Ishikawa (cell line): ENCODE measurements around the gene NEDD4L.

Experiments
- CEBPB ChIP-seq: IDR thresholded peaks from 2 replicates; pipeline ENCODE4 v1.6.1; 2012
- CREB1 ChIP-seq: IDR thresholded peaks from 2 replicates; pipeline ENCODE4 v1.6.1; 2012; ENCODE audit warnings: low read depth
- EGR1 ChIP-seq: IDR thresholded peaks from 2 replicates; pipeline ENCODE4 v1.6.1; 2012
- EP300 ChIP-seq: IDR thresholded peaks from 2 replicates; pipeline ENCODE4 v1.6.1; 2012; ENCODE audit warnings: borderline replicate concordance
- FOXM1 ChIP-seq: IDR thresholded peaks from 2 replicates; pipeline ENCODE4 v1.6.1; 2012; ENCODE audit warnings: low read depth, borderline replicate concordance
- MAX ChIP-seq: IDR thresholded peaks from 2 replicates; pipeline ENCODE4 v1.6.1; 2012
- NFIC ChIP-seq: IDR thresholded peaks from 2 replicates; pipeline ENCODE4 v1.6.1; 2012
- RAD21 ChIP-seq: IDR thresholded peaks from 2 replicates; pipeline ENCODE4 v1.6.1; 2012; ENCODE audit warnings: low read depth
- REST ChIP-seq: IDR thresholded peaks from 2 replicates; pipeline ENCODE4 v1.6.1; 2012; ENCODE audit warnings: low read depth, mild to moderate bottlenecking
- TAF1 ChIP-seq: IDR thresholded peaks from 2 replicates; pipeline ENCODE4 v1.6.1; 2012; ENCODE audit warnings: low read depth, mild to moderate bottlenecking
- TCF12 ChIP-seq: IDR thresholded peaks from 2 replicates; pipeline ENCODE4 v1.6.1; 2012; ENCODE audit warnings: low read depth
- TEAD4 ChIP-seq: IDR thresholded peaks from 2 replicates; pipeline ENCODE4 v1.6.1; 2012
- USF1 ChIP-seq: IDR thresholded peaks from 2 replicates; pipeline ENCODE4 v1.6.1; 2012
- YY1 ChIP-seq: IDR thresholded peaks from 2 replicates; pipeline ENCODE4 v1.6.1; 2012; ENCODE audit warnings: low read depth
- ZBTB7A ChIP-seq: IDR thresholded peaks from 2 replicates; pipeline ENCODE4 v1.6.1; 2012; ENCODE audit warnings: low read depth

The NEDD4L gene

GRCh38 chr18:58187674-58188073, 143.6 kb downstream of the NEDD4L start:
- TF ChIP-seq FOXM1 (no peak), ZBTB7A (no peak), RAD21 (no peak), TAF1 (no peak), REST (no peak)

- TF ChIP-seq RAD21 (no peak), TEAD4 (no peak), CEBPB (no peak), USF1 (no peak), YY1 (no peak), NFIC (no peak), EP300 (no peak), FOXM1 (no peak), MAX (no peak), CREB1 (no peak), TAF1 (no peak), TCF12 (no peak), ZBTB7A (no peak)
Observed at GRCh38 chr18:58188996-58189395, 145.0 kb downstream of the NEDD4L start.

- TF ChIP-seq YY1 = no peak
- no peak for TF ChIP-seq REST
- no peak for TF ChIP-seq TCF12
- no peak for TF ChIP-seq NFIC
- no peak for TF ChIP-seq CEBPB
- TF ChIP-seq MAX = no peak
- TF ChIP-seq CREB1 = no peak
- no peak for TF ChIP-seq ZBTB7A
Observed at GRCh38 chr18:58190842-58191530, 147.0 kb downstream of the NEDD4L start.

GRCh38 chr18:58191626-58192025, 147.6 kb downstream of the NEDD4L start:
- TF ChIP-seq MAX (no peak), REST (no peak), USF1 (no peak), TCF12 (no peak), TEAD4 (no peak), CEBPB (no peak), NFIC (no peak), CREB1 (no peak), RAD21 (no peak), TAF1 (no peak), FOXM1 (no peak), EP300 (no peak), YY1 (no peak), EGR1 (no peak), ZBTB7A (no peak)
